H9 (cell line): ENCODE data around the gene MASP2. TPM values are rescaled to one million over a fixed set of nuclear protein-coding genes. Genes with fewer than 3 reads are reported as not detected.

Experiments
- DNase-seq: peaks from one replicate; pipeline ENCODE4 v3.0.0-alpha.2; 2017
- H2AFZ ChIP-seq: one replicate; pipeline ENCODE4 v1.6.1; 2013; ENCODE audit warnings: mild to moderate bottlenecking, low read length, control low read depth, moderate library complexity
- H2AK5ac ChIP-seq: 2 replicates; pipeline ENCODE4 v1.6.1; 2013; ENCODE audit warnings: low read length, control low read depth, mixed read lengths; ENCODE audit not compliant: insufficient read length
- H2BK120ac ChIP-seq: one replicate; pipeline ENCODE4 v1.6.1; 2013; ENCODE audit warnings: low read depth, mild to moderate bottlenecking, low read length, control low read depth, inconsistent platforms; ENCODE audit not compliant: poor library complexity, severe bottlenecking
- H2BK12ac ChIP-seq: 2 replicates; pipeline ENCODE4 v1.6.1; 2013; ENCODE audit warnings: low read length, control low read depth, mixed read lengths, low read depth; ENCODE audit not compliant: insufficient read length
- H2BK15ac ChIP-seq: 2 replicates; pipeline ENCODE4 v1.6.1; 2013; ENCODE audit warnings: low read depth, low read length, control low read depth
- H2BK20ac ChIP-seq: one replicate; pipeline ENCODE4 v1.6.1; 2013; ENCODE audit warnings: low read depth, mild to moderate bottlenecking, low read length, control low read depth, inconsistent platforms; ENCODE audit not compliant: poor library complexity, severe bottlenecking
- H2BK5ac ChIP-seq: 2 replicates; pipeline ENCODE4 v1.6.1; 2013; ENCODE audit warnings: low read length, control low read depth, mixed read lengths; ENCODE audit not compliant: insufficient read length
- H3K14ac ChIP-seq: 2 replicates; pipeline ENCODE4 v1.6.1; 2013; ENCODE audit warnings: low read length, control low read depth; ENCODE audit not compliant: insufficient read depth
- H3K18ac ChIP-seq: 2 replicates; pipeline ENCODE4 v1.6.1; 2013; ENCODE audit warnings: low read depth, mild to moderate bottlenecking, mixed read lengths, low read length, control low read depth; ENCODE audit not compliant: insufficient read length
- H3K23ac ChIP-seq: 2 replicates; pipeline ENCODE4 v1.6.1; 2013; ENCODE audit warnings: low read length, control low read depth, mixed read lengths, low read depth; ENCODE audit not compliant: insufficient read length
- H3K23me2 ChIP-seq: 2 replicates; pipeline ENCODE4 v1.6.1; 2013; ENCODE audit warnings: low read depth, mild to moderate bottlenecking, mixed read lengths, low read length, control low read depth; ENCODE audit not compliant: insufficient read length, poor library complexity, severe bottlenecking
- H3K27ac ChIP-seq: 2 replicates; pipeline ENCODE4 v1.5.1; 2013; ENCODE audit warnings: low read length, control low read depth, mixed read lengths, low read depth; ENCODE audit not compliant: insufficient read length
- H3K27me3 ChIP-seq: 2 replicates; pipeline ENCODE4 v1.6.1; 2013; ENCODE audit warnings: low read length, control low read depth, inconsistent platforms; ENCODE audit not compliant: insufficient read depth
- H3K4ac ChIP-seq: 2 replicates; pipeline ENCODE4 v1.6.1; 2013; ENCODE audit warnings: low read depth, mild to moderate bottlenecking, control low read depth, inconsistent platforms, low read length, moderate library complexity
- H3K4me1 ChIP-seq: 2 replicates; pipeline ENCODE4 v1.6.1; 2013; ENCODE audit warnings: low read length, control low read depth, inconsistent platforms; ENCODE audit not compliant: insufficient read depth
- H3K4me2 ChIP-seq: 2 replicates; pipeline ENCODE4 v1.6.1; 2013; ENCODE audit warnings: low read length, control low read depth, mixed read lengths; ENCODE audit not compliant: insufficient read length, insufficient read depth
- H3K56ac ChIP-seq: 2 replicates; pipeline ENCODE4 v1.6.1; 2013; ENCODE audit warnings: low read depth, mild to moderate bottlenecking, mixed read lengths, low read length, control low read depth; ENCODE audit not compliant: insufficient read length
- H3K79me1 ChIP-seq: 2 replicates; pipeline ENCODE4 v1.6.1; 2013; ENCODE audit warnings: low read depth, mild to moderate bottlenecking, moderate library complexity, low read length, control low read depth, inconsistent platforms; ENCODE audit not compliant: insufficient read depth, poor library complexity, severe bottlenecking
- H3K79me2 ChIP-seq: 2 replicates; pipeline ENCODE4 v1.6.1; 2013; ENCODE audit warnings: low read length, control low read depth, inconsistent platforms; ENCODE audit not compliant: insufficient read depth
- H3K9ac ChIP-seq: 2 replicates; pipeline ENCODE4 v1.6.1; 2013; ENCODE audit warnings: low read length, control low read depth, mixed read lengths; ENCODE audit not compliant: insufficient read length; ENCODE audit errors: extremely low read depth
- H3K9me3 ChIP-seq: one replicate; pipeline ENCODE4 v1.6.1; 2013; ENCODE audit warnings: low read depth, low read length, inconsistent platforms; ENCODE audit not compliant: control insufficient read depth
- H3T11ph ChIP-seq: one replicate; pipeline ENCODE4 v1.6.1; 2013; ENCODE audit warnings: mild to moderate bottlenecking, low read length, control low read depth, inconsistent platforms
- H4K20me1 ChIP-seq: one replicate; pipeline ENCODE4 v1.6.1; 2013; ENCODE audit not compliant: control insufficient read depth, insufficient read length, insufficient read depth
- H4K5ac ChIP-seq: 2 replicates; pipeline ENCODE4 v1.6.1; 2013; ENCODE audit warnings: low read depth, mild to moderate bottlenecking, mixed read lengths, low read length, control low read depth; ENCODE audit not compliant: insufficient read length
- H4K8ac ChIP-seq: replicated peaks from 2 replicates; pipeline ENCODE4 v1.6.1; 2013; ENCODE audit warnings: low read length, control low read depth, mixed read lengths, low read depth; ENCODE audit not compliant: insufficient read length
- H4K91ac ChIP-seq: 2 replicates; pipeline ENCODE4 v1.6.1; 2013; ENCODE audit warnings: low read depth, mild to moderate bottlenecking, moderate library complexity, mixed read lengths, low read length, control low read depth; ENCODE audit not compliant: insufficient read length
- H3K27ac Mint-ChIP-seq, 3 experiments: 2 replicates in 2 of 3; 3 replicates in 1 of 3; pipeline ENCODE4 v1.8.0; 2020 to 2021; ENCODE audit warnings: mixed read lengths in 3 of 3, mild to moderate bottlenecking in 1 of 3, moderate library complexity in 1 of 3
- H3K27me3 Mint-ChIP-seq: 2 replicates; pipeline ENCODE4 v1.8.0; 2021; ENCODE audit warnings: low read depth, mild to moderate bottlenecking, moderate library complexity, mixed read lengths
- H3K36me3 Mint-ChIP-seq, 3 experiments: 2 replicates in 2 of 3; 3 replicates in 1 of 3; pipeline ENCODE4 v1.8.0; 2020 to 2021; ENCODE audit warnings: low read depth in 3 of 3, mixed read lengths in 3 of 3; ENCODE audit not compliant: insufficient read depth in 1 of 3
- H3K4me1 Mint-ChIP-seq, 2 experiments: 2 replicates each; pipeline ENCODE4 v1.8.0; 2020; ENCODE audit warnings: mixed read lengths in 2 of 2
- H3K4me3 Mint-ChIP-seq, 2 experiments: 2 replicates in 1 of 2; 3 replicates in 1 of 2; pipeline ENCODE4 v1.8.0; 2020 to 2021; ENCODE audit warnings: mild to moderate bottlenecking in 2 of 2, mixed read lengths in 2 of 2, moderate library complexity in 1 of 2
- H3K9me3 Mint-ChIP-seq, 2 experiments: 2 replicates in 1 of 2; 3 replicates in 1 of 2; pipeline ENCODE4 v1.8.0; 2020; ENCODE audit warnings: mild to moderate bottlenecking in 2 of 2, mixed read lengths in 2 of 2, moderate library complexity in 1 of 2
- WGBS: extraction: QIAGEN DNeasy Blood & Tissue Kit; methylation state at CpG from one replicate; pipeline ENCODE4 v1.1.7; 2013; ENCODE audit warnings: missing lambda C conversion rate, low lambda C conversion rate, mixed read lengths; ENCODE audit not compliant: insufficient read length; ENCODE audit errors: extremely low coverage; 5-methylcytosine and 5-hydroxymethylcytosine counted together
- total RNA-seq: library from RNA; stranded (reverse); gene quantifications from 2 replicates; pipeline ENCODE4 v1.2.1, GENCODE V29; 2021
- TF ChIP-seq, protein P1 (sequence below): fragments of 200-600 bp; sonication (generic); conservative IDR thresholded peaks from 3 replicates; pipeline ENCODE4 v1.8.0; 2021; ENCODE audit warnings: antibody characterized with exemption, mild to moderate bottlenecking

Gene MASP2
- total RNA-seq, 1 experiment from 2014 or later = 0.46 TPM

DNA sequence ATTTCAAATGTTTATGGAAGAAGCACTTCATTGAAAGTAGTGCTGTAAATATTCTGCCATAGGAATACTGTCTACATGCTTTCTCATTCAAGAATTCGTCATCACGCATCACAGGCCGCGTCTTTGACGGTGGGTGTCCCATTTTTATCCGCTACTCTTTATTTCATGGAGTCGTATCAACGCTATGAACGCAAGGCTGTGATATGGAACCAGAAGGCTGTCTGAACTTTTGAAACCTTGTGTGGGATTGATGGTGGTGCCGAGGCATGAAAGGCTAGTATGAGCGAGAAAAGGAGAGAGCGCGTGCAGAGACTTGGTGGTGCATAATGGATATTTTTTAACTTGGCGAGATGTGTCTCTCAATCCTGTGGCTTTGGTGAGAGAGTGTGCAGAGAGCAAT lies 23.8 kb downstream of the MASP2 start:
- H2AK5ac ChIP-seq = no peak overlapping the region
- H3K79me2 ChIP-seq = no peaks in the 10 kb centered on the region
- no peak overlapping the region for H4K8ac ChIP-seq
- no peak overlapping the region for H3K56ac ChIP-seq
- no CpG with 5 or more reads among the region's 14 CpGs for WGBS
- no peak overlapping the region for H2BK120ac ChIP-seq
- no peak overlapping the region for H3K9ac ChIP-seq
- no peak for DNase-seq
- no peaks in the 10 kb centered on the region for H4K20me1 ChIP-seq
- peaks cover 50 to 98% (median 88%) of the 10 kb centered on the region in 3 experiments; a peak in 6 of 7 replicates for H3K36me3 Mint-ChIP-seq
- no peak overlapping the region for H3T11ph ChIP-seq
- H2BK15ac ChIP-seq = no peak overlapping the region
- H3K4me1 Mint-ChIP-seq = peaks cover 0 to 19% of the 10 kb centered on the region in 2 experiments; a peak in 2 of 4 replicates
- no peaks in the 10 kb centered on the region for H3K4me1 ChIP-seq
- no peak overlapping the region for H3K4me3 Mint-ChIP-seq
- H3K27me3 ChIP-seq = no peaks in the 10 kb centered on the region
- H3K23me2 ChIP-seq = no peaks in the 10 kb centered on the region
- H3K27me3 Mint-ChIP-seq = no peaks in the 10 kb centered on the region
- H3K9me3 Mint-ChIP-seq = no peaks in the 10 kb centered on the region
- H3K18ac ChIP-seq = no peak overlapping the region
- H2BK20ac ChIP-seq = no peak overlapping the region
- no peak overlapping the region for H3K4me2 ChIP-seq
- H2AFZ ChIP-seq = no peak overlapping the region
- H2BK5ac ChIP-seq = no peak overlapping the region
- no peak overlapping the region for H3K14ac ChIP-seq
- H3K4ac ChIP-seq = no peak overlapping the region
- no peak overlapping the region for H2BK12ac ChIP-seq
- TF ChIP-seq, protein P1, sequence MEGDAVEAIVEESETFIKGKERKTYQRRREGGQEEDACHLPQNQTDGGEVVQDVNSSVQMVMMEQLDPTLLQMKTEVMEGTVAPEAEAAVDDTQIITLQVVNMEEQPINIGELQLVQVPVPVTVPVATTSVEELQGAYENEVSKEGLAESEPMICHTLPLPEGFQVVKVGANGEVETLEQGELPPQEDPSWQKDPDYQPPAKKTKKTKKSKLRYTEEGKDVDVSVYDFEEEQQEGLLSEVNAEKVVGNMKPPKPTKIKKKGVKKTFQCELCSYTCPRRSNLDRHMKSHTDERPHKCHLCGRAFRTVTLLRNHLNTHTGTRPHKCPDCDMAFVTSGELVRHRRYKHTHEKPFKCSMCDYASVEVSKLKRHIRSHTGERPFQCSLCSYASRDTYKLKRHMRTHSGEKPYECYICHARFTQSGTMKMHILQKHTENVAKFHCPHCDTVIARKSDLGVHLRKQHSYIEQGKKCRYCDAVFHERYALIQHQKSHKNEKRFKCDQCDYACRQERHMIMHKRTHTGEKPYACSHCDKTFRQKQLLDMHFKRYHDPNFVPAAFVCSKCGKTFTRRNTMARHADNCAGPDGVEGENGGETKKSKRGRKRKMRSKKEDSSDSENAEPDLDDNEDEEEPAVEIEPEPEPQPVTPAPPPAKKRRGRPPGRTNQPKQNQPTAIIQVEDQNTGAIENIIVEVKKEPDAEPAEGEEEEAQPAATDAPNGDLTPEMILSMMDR = no peak
- no peak overlapping the region for H3K27ac Mint-ChIP-seq
- H3K23ac ChIP-seq = no peak overlapping the region
- no peak overlapping the region for H4K91ac ChIP-seq
- peaks cover 2% of the 10 kb centered on the region for H3K79me1 ChIP-seq
- H3K9me3 ChIP-seq = no peaks in the 10 kb centered on the region
- H4K5ac ChIP-seq = no peak overlapping the region
- no peak overlapping the region for H3K27ac ChIP-seq
